GM19193 (cell line): ENCODE results near the gene NCR2.

Source experiments
- POLR2A ChIP-seq: IDR thresholded peaks from 4 replicates; pipeline ENCODE4 v1.6.1; 2011; ENCODE audit not compliant: insufficient read depth, insufficient read length; ENCODE audit errors: extremely low read depth

Gene NCR2

GRCh38 chr6:41335296-41335695, at the start of gene NCR2:
Gene NCR2 (plus strand): TSS chr6:41335608. CDS start chr6:41335877, 269 bp downstream.
- TF ChIP-seq POLR2A, result no peak

- no peak for TF ChIP-seq POLR2A
Observed at GRCh38 chr6:41286544-41287346, 48.7 kb upstream of the NCR2 start, which contains the start of gene TREM1. Gene TREM1 (minus strand): TSS chr6:41286682. CDS start chr6:41286655, 27 bp downstream.

- TF ChIP-seq POLR2A, result no peak
Observed at GRCh38 chr6:41288030-41288753, 47.2 kb upstream of the NCR2 start.

- TF ChIP-seq POLR2A, result no peak
Observed at GRCh38 chr6:41288754-41289129, 46.7 kb upstream of the NCR2 start.

GRCh38 chr6:41289815-41290214, 45.6 kb upstream of the NCR2 start:
- no peak for TF ChIP-seq POLR2A

GRCh38 chr6:41291717-41292116, 43.7 kb upstream of the NCR2 start:
- TF ChIP-seq POLR2A, result no peak

GRCh38 chr6:41294214-41294872, 41.1 kb upstream of the NCR2 start:
- no peak for TF ChIP-seq POLR2A

- no peak for TF ChIP-seq POLR2A
Observed at GRCh38 chr6:41298785-41299502, 36.5 kb upstream of the NCR2 start.

- no peak for TF ChIP-seq POLR2A
Observed at GRCh38 chr6:41302638-41303037, 32.8 kb upstream of the NCR2 start.

GRCh38 chr6:41306187-41306854, 29.1 kb upstream of the NCR2 start:
- TF ChIP-seq POLR2A, result no peak

GRCh38 chr6:41315203-41315602, 20.2 kb upstream of the NCR2 start:
- no peak for TF ChIP-seq POLR2A

- TF ChIP-seq POLR2A, result no peak
Observed at GRCh38 chr6:41315943-41316620, 19.3 kb upstream of the NCR2 start.

- no peak for TF ChIP-seq POLR2A
Observed at GRCh38 chr6:41318261-41318653, 17.2 kb upstream of the NCR2 start.

GRCh38 chr6:41318654-41319565, 16.5 kb upstream of the NCR2 start:
- TF ChIP-seq POLR2A, result no peak

GRCh38 chr6:41321183-41321582, 14.2 kb upstream of the NCR2 start:
- no peak for TF ChIP-seq POLR2A
